ENCODE measurements around the gene ALPI. TPM values are rescaled to one million over a fixed set of nuclear protein-coding genes. Genes with fewer than 3 reads are reported as not detected.

Gene ALPI
- total RNA-seq, 1 donor from 2014 or later = not detected

DNA sequence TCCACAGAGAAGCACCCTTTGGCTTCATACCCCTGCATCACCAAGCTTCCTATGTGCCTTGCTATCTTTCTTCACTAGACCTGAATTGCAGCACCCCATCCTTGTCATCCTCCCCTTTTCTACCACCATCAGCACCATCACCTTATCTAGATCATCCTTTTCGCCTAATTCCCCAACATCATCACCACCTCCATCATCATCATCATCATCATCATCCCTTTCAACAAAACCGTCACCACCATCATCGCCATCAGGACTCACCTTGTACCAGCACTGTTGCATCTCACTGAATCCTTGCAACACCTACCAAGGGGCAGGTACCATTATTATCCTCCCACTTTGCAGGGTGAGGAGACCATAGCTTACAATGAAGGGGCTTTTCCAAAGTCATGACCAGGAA, 42.5 kb downstream of the ALPI start:
- ATAC-seq = no peak
- H3K4me3 ChIP-seq = no peak overlapping the region

GRCh38 chr2:232501331-232501771, 45.4 kb downstream of the ALPI start:
- no peak overlapping the region for H3K4me3 ChIP-seq
- intact Hi-C loops (cut with DNase I) = no loop called here
- no peaks in the 10 kb centered on the region for H3K9me3 ChIP-seq
- ATAC-seq = no peak
- peaks cover 9% of the 10 kb centered on the region for H3K4me1 ChIP-seq
- TF ChIP-seq CTCF (IDR thresholded peaks at IDR 0.05) = no peak
- no peak for DNase-seq
- H3K36me3 ChIP-seq = no peaks in the 10 kb centered on the region
- peaks cover 33% of the 10 kb centered on the region for H3K27me3 ChIP-seq
- no peak overlapping the region for H3K27ac ChIP-seq

More for the DNA sequence above, 42.5 kb downstream of the ALPI start:
- H3K36me3 ChIP-seq = no peaks in the 10 kb centered on the region
- H3K27ac ChIP-seq = no peak overlapping the region
- H3K27me3 ChIP-seq = peaks cover 15% of the 10 kb centered on the region
- TF ChIP-seq CTCF (IDR thresholded peaks at IDR 0.05) = no peak
- intact Hi-C loops (cut with DNase I) = no loop called here
- no peaks in the 10 kb centered on the region for H3K9me3 ChIP-seq
- H3K4me1 ChIP-seq = peaks cover 6% of the 10 kb centered on the region
- DNase-seq = no peak

DNA sequence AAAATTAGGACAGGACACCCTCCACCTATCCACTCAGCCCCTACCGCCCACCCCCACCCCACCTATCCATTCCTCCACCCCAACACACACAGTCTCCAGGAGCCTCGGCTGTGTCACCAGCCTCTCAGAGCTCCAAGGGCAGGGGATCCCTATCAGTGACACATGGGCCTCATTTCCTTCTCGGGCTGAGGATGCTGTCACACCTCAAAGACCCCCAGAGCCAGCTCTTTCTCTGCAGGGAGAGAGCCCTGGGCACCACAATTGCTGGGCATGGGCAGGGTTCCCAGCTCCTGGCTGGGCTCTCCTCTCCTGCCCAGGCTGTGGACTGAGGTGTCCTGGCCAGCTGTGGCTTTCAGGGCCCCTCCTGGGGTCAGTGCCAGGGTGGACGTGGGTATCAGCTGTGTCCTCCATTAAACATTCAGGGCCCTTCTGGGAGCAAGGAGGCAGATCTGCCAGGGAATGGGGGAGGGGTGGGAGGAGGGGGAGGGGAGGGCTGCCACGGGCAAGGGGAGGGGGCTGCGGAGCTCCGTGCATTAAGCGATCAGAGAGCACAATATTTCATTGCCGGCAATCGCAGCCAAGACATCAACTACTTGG, 45.9 kb downstream of the ALPI start:
- H3K27me3 ChIP-seq = peaks cover 38% of the 10 kb centered on the region
- intact Hi-C loops (cut with DNase I) = no loop called here
- H3K9me3 ChIP-seq = no peaks in the 10 kb centered on the region
- no peak for TF ChIP-seq CTCF (IDR thresholded peaks at IDR 0.05)
- peaks cover 9% of the 10 kb centered on the region for H3K4me1 ChIP-seq
- H3K27ac ChIP-seq = no peak overlapping the region
- DNase-seq = no peak
- no peaks in the 10 kb centered on the region for H3K36me3 ChIP-seq
- H3K4me3 ChIP-seq = no peak overlapping the region
- no peak for ATAC-seq

DNA sequence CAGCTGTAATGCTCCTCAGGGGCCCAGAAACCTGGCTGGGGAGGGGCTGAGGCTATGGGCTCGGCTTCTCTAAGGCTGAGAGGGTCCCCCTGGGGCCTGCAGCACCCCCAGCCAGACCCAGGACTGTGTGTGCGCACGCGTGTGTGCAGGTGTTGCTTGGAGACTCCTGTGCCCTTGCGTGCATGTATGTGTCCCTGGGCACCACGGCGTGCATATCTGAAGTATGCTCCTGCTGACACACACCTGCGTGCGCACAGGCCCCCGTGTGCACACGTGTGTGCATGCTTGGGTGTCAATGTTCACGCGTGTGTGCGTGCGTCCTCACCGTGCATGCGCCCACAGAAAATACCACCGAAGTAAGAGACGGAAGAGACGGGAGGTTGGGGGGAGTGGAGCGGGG, 46.6 kb downstream of the ALPI start:
- peaks cover 44% of the 10 kb centered on the region for H3K27me3 ChIP-seq
- intact Hi-C loops (cut with DNase I) = no loop called here
- TF ChIP-seq CTCF (IDR thresholded peaks at IDR 0.05) = no peak
- ATAC-seq (no peak), DNase-seq (no peak)
- peaks cover 9% of the 10 kb centered on the region for H3K4me1 ChIP-seq
- no peaks in the 10 kb centered on the region for H3K9me3 ChIP-seq
- H3K4me3 ChIP-seq = no peak overlapping the region
- H3K27ac ChIP-seq = no peak overlapping the region
- H3K36me3 ChIP-seq = no peaks in the 10 kb centered on the region

DNA sequence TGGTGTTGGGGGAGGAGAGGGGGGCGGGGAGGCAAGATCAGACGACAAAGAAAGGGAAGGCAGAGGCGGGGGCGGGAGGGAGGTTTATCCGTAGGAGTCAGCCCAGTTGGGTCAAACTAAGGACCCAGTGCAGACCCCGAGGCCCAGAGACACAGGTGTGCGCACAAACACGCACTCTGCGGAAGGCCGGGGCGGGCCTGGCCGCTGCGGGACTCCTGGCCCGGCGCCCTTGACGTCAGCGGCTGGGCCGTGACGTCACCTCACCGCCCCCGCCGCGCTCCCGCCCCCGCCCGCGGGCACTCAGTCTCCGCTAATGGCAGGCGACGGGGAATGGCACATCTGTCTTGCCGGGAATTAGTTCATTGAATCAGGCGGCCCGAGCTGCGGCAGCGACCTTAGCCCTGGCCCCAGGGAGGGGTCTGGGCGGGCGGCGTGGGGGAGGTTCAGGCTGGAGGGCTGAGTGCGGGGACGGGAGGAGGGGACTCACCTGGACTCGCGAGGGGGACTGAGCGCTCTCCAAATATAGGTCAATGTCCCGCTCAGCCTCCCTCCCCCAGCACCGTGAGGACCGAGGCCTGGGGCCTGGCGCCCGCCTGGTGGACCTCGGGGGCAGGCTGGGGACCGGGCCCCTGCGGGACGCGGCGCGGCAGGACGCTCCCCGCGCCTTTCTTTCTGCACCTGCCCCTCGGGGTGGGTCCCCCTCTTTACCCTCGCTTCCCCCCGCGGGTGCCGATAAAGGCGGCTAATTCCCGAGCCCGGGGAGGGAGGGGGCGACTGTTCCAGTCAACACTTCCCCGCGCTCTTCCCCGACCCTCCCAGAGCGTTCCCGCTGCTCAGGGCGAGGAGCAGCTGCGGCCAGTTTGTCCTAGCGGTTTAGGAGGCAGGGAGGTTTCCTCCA, 47.2 kb downstream of the ALPI start:
- DNase-seq = no peak

More for the DNA sequence above, 47.2 kb downstream of the ALPI start:
- Histone ChIP-seq H3K27me3 (peaks cover 44% of the 10 kb centered on the region), H3K9me3 (no peaks in the 10 kb centered on the region), H3K27ac (no peak overlapping the region), H3K36me3 (no peaks in the 10 kb centered on the region), H3K4me1 (peaks cover 9% of the 10 kb centered on the region), H3K4me3 (peak overlapping the region; percentile 39)
- no peak for TF ChIP-seq CTCF (IDR thresholded peaks at IDR 0.05)
- intact Hi-C loops (cut with DNase I) = no loop called here
- ATAC-seq = peak; percentile 7

Measured in upper lobe of right lung (tissue), 1 donor.